ENCODE data around the gene PROCA1. TPM values are rescaled to one million over a fixed set of nuclear protein-coding genes. Genes with fewer than 3 reads are reported as not detected.
"Not testable (repeated sequence)": the region's sequence is repeated elsewhere in the genome, so short reads cannot be mapped to it uniquely, and the experiment has no call there.

PROCA1 gene
- total and polyA plus RNA-seq, 12 donors = 0.61 to 8.8 (median 2.2) TPM; not detected in 1

DNA sequence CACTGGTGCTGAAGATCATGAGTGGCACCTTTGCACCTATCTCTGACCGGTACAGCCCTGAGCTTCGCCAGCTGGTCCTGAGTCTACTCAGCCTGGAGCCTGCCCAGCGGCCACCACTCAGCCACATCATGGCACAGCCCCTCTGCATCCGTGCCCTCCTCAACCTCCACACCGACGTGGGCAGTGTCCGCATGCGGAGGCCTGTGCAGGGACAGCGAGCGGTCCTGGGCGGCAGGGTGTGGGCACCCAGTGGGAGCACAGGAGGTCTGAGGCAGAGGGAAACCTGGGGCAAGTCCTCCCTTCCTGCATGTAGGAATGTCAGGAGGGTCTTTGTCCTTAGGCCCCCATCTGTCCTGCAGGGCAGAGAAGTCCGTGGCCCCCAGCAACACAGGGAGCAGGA, 25.6 kb upstream of the PROCA1 start:
- H3K27ac ChIP-seq = no peak overlapping the region
- no peak overlapping the region for H3K4me3 ChIP-seq
- intact Hi-C loops (cut with DNase I) = no loop called here
- TF ChIP-seq POLR2A (IDR thresholded peaks at IDR 0.05) (no peak), CTCF (IDR thresholded peaks at IDR 0.05) (no peak)
- H3K4me1 ChIP-seq (replicated peaks in 1 of 2) = no peaks in the 10 kb centered on the region
- DNase-seq = no peak
- H3K9me3 ChIP-seq (replicated peaks in 1 of 3) = no peaks in the 10 kb centered on the region
- WGBS, 4 donors = 94 to 98% (median 95%) methylated on average over 11 to 12 of the region's 12 CpGs
- H3K27me3 ChIP-seq = no peaks in the 10 kb centered on the region
- no peaks in the 10 kb centered on the region for H3K36me3 ChIP-seq (replicated peaks in 1 of 2)

- 93 to 96% (median 93%) methylated on average over 4 to 7 of the region's 8 CpGs for WGBS, 4 donors
- H3K27me3 ChIP-seq; H3K9me3 ChIP-seq (replicated peaks in 1 of 3); H3K4me3 ChIP-seq; H3K4me1 ChIP-seq (replicated peaks in 1 of 2); H3K27ac ChIP-seq; H3K36me3 ChIP-seq (replicated peaks in 1 of 2); intact Hi-C loops (cut with DNase I); DNase-seq: not testable (repeated sequence)
Measured at GRCh38 chr17:28735913-28736769, 24.5 kb upstream of the PROCA1 start.

DNA sequence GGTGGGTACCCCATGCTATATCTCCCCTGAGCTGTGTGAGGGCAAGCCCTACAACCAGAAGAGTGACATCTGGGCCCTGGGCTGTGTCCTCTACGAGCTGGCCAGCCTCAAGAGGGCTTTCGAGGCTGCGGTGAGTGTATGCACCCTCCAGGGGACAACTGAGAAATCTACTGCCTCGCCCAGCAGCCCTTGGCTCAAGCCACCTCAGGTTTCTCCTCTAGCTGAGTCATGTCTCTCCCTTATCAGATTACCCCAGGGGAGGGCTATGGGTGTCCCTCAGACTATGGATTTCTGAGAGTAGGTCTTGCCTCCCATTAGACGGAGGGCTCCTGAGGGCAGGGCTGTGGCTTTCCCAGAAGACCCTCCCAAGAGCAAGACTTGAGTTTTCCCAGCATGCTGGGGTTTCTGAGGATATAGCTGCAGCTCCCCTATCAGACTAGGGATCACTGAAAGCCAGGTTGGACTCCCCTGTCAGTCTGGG, 23.6 kb upstream of the PROCA1 start:
- no peak for DNase-seq
- no peaks in the 10 kb centered on the region for H3K36me3 ChIP-seq (replicated peaks in 1 of 2)
- no peak for TF ChIP-seq POLR2A (IDR thresholded peaks at IDR 0.05)
- no peak overlapping the region for H3K27ac ChIP-seq
- intact Hi-C loops (cut with DNase I) = no loop called here
- no peaks in the 10 kb centered on the region for H3K27me3 ChIP-seq
- H3K9me3 ChIP-seq (replicated peaks in 1 of 3) = no peaks in the 10 kb centered on the region
- H3K4me3 ChIP-seq = no peak overlapping the region
- H3K4me1 ChIP-seq (replicated peaks in 1 of 2) = no peaks in the 10 kb centered on the region
- WGBS, 4 donors = 60 to 85% (median 71%) methylated on average over 4 to 5 of the region's 5 CpGs

GRCh38 chr17:28734712-28735241, 23.1 kb upstream of the PROCA1 start:
- intact Hi-C loops (cut with DNase I) = no loop called here
- no peak for TF ChIP-seq CTCF (IDR thresholded peaks at IDR 0.05)
- no peak for DNase-seq
- H3K4me1 ChIP-seq (replicated peaks in 1 of 2) = no peaks in the 10 kb centered on the region
- 89 to 99% (median 92%) methylated on average over 6 to 10 of the region's 10 CpGs for WGBS, 4 donors
- no peaks in the 10 kb centered on the region for H3K9me3 ChIP-seq (replicated peaks in 1 of 3)
- no peak overlapping the region for H3K4me3 ChIP-seq
- no peaks in the 10 kb centered on the region for H3K36me3 ChIP-seq (replicated peaks in 1 of 2)
- H3K27ac ChIP-seq = no peak overlapping the region
- H3K27me3 ChIP-seq = no peaks in the 10 kb centered on the region

GRCh38 chr17:28733346-28733745, 21.7 kb upstream of the PROCA1 start:
- no peaks in the 10 kb centered on the region for H3K27me3 ChIP-seq
- no peak overlapping the region for H3K4me3 ChIP-seq
- no peaks in the 10 kb centered on the region for H3K36me3 ChIP-seq (replicated peaks in 1 of 2)
- no peak for DNase-seq
- H3K4me1 ChIP-seq (replicated peaks in 1 of 2) = no peaks in the 10 kb centered on the region
- no peak for TF ChIP-seq CTCF (IDR thresholded peaks at IDR 0.05)
- no peak for TF ChIP-seq POLR2A (IDR thresholded peaks at IDR 0.05)
- H3K27ac ChIP-seq = no peak overlapping the region
- no peaks in the 10 kb centered on the region for H3K9me3 ChIP-seq (replicated peaks in 1 of 3)
- intact Hi-C loops (cut with DNase I) = no loop called here
- 84 to 88% (median 85%) methylated on average over 1 of the region's 1 CpG for WGBS, 4 donors

Data from adrenal gland (tissue), 12 donors.